HG03439 (cell line): ENCODE data around the gene PHACTR1.
"Not testable (repeated sequence)": the region's sequence is repeated elsewhere in the genome, so short reads cannot be mapped to it uniquely, and the experiment has no call there.

Source experiments
- ATAC-seq: cut with Tn5 transposase; IDR thresholded peaks from one replicate; pipeline ENCODE4 v1.9.1; 2021; ENCODE audit warnings: mild to moderate bottlenecking, moderate library complexity; ENCODE audit not compliant: unreplicated experiment

Gene PHACTR1

GRCh38 chr6:13133894-13134293, 417.3 kb downstream of the PHACTR1 start:
- not testable (repeated sequence) for ATAC-seq

- no peak for ATAC-seq
Observed at GRCh38 chr6:13135152-13135551, 418.6 kb downstream of the PHACTR1 start.

GRCh38 chr6:13139119-13139518, 422.6 kb downstream of the PHACTR1 start:
- no peak for ATAC-seq

- no peak for ATAC-seq
Observed at GRCh38 chr6:13140980-13141379, 424.4 kb downstream of the PHACTR1 start.

GRCh38 chr6:13141387-13141786, 424.8 kb downstream of the PHACTR1 start:
- ATAC-seq: no peak

- no peak for ATAC-seq
Observed at GRCh38 chr6:13142611-13143010, 426.0 kb downstream of the PHACTR1 start.

- no peak for ATAC-seq
Observed at GRCh38 chr6:13146442-13146841, 429.9 kb downstream of the PHACTR1 start.

GRCh38 chr6:13147376-13147775, 430.8 kb downstream of the PHACTR1 start:
- no peak for ATAC-seq

- no peak for ATAC-seq
Observed at GRCh38 chr6:13147782-13148181, 431.2 kb downstream of the PHACTR1 start.

- no peak for ATAC-seq
Observed at GRCh38 chr6:13152764-13153163, 436.2 kb downstream of the PHACTR1 start.

- ATAC-seq: no peak
Observed at GRCh38 chr6:13156381-13156780, 439.8 kb downstream of the PHACTR1 start.

GRCh38 chr6:13157293-13157692, 440.7 kb downstream of the PHACTR1 start:
- no peak for ATAC-seq

- no peak for ATAC-seq
Observed at GRCh38 chr6:13159300-13159699, 442.7 kb downstream of the PHACTR1 start.

- not testable (repeated sequence) for ATAC-seq
Observed at GRCh38 chr6:13159822-13160221, 443.3 kb downstream of the PHACTR1 start.

GRCh38 chr6:13163161-13163944, 446.8 kb downstream of the PHACTR1 start:
- no peak for ATAC-seq

GRCh38 chr6:13164291-13164690, 447.7 kb downstream of the PHACTR1 start:
- ATAC-seq: no peak

- no peak for ATAC-seq
Observed at GRCh38 chr6:13165502-13166172, 449.1 kb downstream of the PHACTR1 start.

- no peak for ATAC-seq
Observed at GRCh38 chr6:13166269-13166668, 449.7 kb downstream of the PHACTR1 start.

- ATAC-seq: no peak
Observed at GRCh38 chr6:13166916-13167315, 450.3 kb downstream of the PHACTR1 start.

- ATAC-seq: no peak
Observed at GRCh38 chr6:13172291-13172690, 455.7 kb downstream of the PHACTR1 start.

- ATAC-seq: no peak
Observed at GRCh38 chr6:13175087-13175486, 458.5 kb downstream of the PHACTR1 start.

- no peak for ATAC-seq
Observed at GRCh38 chr6:13175759-13176158, 459.2 kb downstream of the PHACTR1 start.
